Fibroblast of pulmonary artery (primary cell): ENCODE measurements around the gene RALGAPA2.
"Not testable (repeated sequence)": the region's sequence is repeated elsewhere in the genome, so short reads cannot be mapped to it uniquely, and the experiment has no call there.

Source experiments
- DNase-seq: peaks from one replicate; pipeline ENCODE4 v3.0.0-alpha.2; 2010; ENCODE audit warnings: low read depth
- H3K4me3 ChIP-seq: replicated peaks from 2 replicates; pipeline ENCODE4 v1.5.1; 2011; ENCODE audit warnings: low read depth, mild to moderate bottlenecking, control low read depth, low read length, moderate library complexity
- TF ChIP-seq, protein P1 (sequence below): IDR thresholded peaks from 2 replicates; pipeline ENCODE4 v1.5.1; 2011; ENCODE audit warnings: mild to moderate bottlenecking, control low read depth, low read length, inconsistent platforms; ENCODE audit errors: missing control alignments

RALGAPA2 gene

GRCh38 chr20:20359628-20360027, 352.8 kb downstream of the RALGAPA2 start:
- TF ChIP-seq, protein P1, sequence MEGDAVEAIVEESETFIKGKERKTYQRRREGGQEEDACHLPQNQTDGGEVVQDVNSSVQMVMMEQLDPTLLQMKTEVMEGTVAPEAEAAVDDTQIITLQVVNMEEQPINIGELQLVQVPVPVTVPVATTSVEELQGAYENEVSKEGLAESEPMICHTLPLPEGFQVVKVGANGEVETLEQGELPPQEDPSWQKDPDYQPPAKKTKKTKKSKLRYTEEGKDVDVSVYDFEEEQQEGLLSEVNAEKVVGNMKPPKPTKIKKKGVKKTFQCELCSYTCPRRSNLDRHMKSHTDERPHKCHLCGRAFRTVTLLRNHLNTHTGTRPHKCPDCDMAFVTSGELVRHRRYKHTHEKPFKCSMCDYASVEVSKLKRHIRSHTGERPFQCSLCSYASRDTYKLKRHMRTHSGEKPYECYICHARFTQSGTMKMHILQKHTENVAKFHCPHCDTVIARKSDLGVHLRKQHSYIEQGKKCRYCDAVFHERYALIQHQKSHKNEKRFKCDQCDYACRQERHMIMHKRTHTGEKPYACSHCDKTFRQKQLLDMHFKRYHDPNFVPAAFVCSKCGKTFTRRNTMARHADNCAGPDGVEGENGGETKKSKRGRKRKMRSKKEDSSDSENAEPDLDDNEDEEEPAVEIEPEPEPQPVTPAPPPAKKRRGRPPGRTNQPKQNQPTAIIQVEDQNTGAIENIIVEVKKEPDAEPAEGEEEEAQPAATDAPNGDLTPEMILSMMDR = no peak
- no peak for DNase-seq
- H3K4me3 ChIP-seq = no peak overlapping the region

DNA sequence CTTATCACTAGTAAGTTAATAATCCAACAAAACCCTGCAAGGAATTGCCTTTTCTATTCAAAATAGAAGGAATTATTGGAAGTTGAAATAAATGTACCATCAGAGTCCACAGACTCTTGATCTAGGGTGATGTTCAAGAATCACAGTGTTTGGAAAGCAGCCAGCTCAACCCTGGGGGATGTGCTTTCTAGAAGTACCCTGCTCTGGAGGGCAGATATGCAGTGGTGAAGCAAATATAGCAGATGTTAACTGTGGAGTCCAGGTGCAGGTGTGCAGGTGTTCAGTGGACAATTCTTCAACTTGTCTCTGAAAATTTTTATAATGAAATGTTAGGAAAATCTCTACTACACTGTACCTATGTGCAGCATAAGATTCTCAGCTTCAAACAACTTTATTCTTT, 353.6 kb downstream of the RALGAPA2 start:
- DNase-seq = no peak
- TF ChIP-seq, protein P1 = no peak
- H3K4me3 ChIP-seq = no peak overlapping the region

DNA sequence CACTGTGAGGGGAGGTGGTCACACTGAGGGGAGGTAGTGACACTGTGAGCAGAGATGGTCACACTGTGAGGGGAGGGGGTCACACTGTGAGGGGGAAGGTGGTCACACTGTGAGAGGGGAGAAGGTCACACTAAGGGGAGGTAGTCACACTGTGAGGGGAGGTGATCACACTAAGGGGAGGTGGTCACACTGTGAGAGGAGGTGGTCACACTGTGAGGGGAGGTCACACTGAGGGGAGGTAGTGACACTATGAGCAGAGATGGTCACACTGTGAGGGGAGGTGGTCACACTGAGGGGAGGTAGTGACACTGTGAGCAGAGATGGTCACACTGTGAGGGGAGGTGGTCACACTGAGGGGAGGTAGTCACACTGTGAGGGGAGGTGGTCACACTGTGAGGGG, 356.9 kb downstream of the RALGAPA2 start:
- not testable (repeated sequence) for H3K4me3 ChIP-seq, DNase-seq

DNA sequence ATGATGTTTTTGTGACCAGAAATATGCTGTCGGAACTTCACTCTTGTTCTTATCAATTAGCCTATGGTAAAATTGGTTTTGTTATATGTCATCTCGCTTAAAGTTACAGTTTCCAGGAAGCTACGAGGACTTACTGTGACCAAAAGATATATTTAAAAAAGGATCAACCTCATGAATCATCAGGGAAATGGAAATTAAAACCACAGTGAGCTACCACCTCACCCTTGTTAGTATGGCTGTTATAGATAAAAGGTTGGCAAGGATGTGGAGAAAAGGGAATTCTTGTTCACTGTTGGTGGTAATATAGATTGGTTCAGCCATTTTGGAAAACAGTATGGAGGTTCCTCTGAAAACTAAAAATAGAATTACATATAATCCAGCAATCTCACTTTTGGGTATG, 358.9 kb downstream of the RALGAPA2 start:
- no peak overlapping the region for H3K4me3 ChIP-seq
- TF ChIP-seq, protein P1 = no peak
- DNase-seq = no peak

DNA sequence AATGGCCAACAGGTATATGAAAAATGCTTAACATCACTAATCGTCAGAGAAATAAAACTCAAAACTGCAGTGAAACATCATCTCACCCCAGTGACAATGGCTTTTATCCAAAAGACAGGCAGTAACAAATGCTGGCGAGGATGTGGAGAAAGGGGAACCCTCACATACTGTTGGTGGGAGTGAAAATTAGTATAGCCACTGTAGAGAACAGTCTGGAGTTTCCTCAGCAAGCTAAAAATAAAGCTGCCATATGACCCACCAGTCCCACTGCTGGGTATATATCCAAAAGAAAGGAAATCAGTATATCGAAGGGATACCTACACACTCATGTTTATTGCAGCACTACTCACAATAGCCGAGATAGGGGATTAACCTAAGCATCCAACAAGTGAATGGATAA, 368.0 kb downstream of the RALGAPA2 start:
- DNase-seq = no peak
- H3K4me3 ChIP-seq = no peak overlapping the region
- TF ChIP-seq, protein P1 = no peak

DNA sequence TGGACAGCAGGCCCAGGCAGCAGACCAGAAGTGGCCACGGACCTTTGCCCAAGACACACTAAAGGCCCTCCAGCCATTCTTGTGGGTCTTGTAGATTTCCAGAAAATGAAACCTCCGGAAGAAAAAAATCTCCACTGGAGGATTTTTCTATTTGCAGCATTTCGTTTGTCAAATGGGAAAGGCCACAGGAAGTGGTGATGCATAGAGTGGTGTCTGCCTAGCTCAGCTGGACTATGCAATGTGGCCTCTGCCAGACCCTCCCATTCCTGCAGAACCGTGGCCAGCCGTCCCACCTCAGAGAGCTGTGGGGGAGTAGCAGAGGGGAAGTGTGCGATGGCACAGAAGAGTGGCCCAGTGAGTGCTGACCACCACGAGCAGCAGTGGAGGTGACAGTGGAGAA, 368.5 kb downstream of the RALGAPA2 start:
- no peak for DNase-seq

More for the DNA sequence above, 368.5 kb downstream of the RALGAPA2 start:
- TF ChIP-seq, protein P1 = no peak
- H3K4me3 ChIP-seq = no peak overlapping the region
